Adrenal gland (tissue), 5 donors: Measurements from ENCODE around the gene OR8U1.

ENCODE experiments used
- POLR2A ChIP-seq, 2 donors: fragments of 450-650 bp; IDR thresholded peaks; one replicate each; pipeline ENCODE4 v1.6.1; 2017; ENCODE audit warnings: antibody characterized with exemption in 2 of 2, mild to moderate bottlenecking in 2 of 2, moderate library complexity in 1 of 2
- TF ChIP-seq, protein P1 (sequence below), 6 experiments: fragments of 450-650 bp in 4 of 6; fragments of 200-600 bp in 2 of 6; sonication (generic) in 1 of 6; IDR thresholded peaks; 1 replicate in 5 of 6; 2 replicates in 1 of 6; pipeline versions ENCODE4 v1.5.1 to v1.8.0; 2016 to 2021; ENCODE audit warnings: antibody characterized with exemption in 6 of 6, mild to moderate bottlenecking in 2 of 6, moderate library complexity in 1 of 6
- donor health status: DM: no; HTN: no; CAD: no.

- no peak for TF ChIP-seq POLR2A (IDR thresholded peaks at IDR 0.05)
- TF ChIP-seq, protein P1, sequence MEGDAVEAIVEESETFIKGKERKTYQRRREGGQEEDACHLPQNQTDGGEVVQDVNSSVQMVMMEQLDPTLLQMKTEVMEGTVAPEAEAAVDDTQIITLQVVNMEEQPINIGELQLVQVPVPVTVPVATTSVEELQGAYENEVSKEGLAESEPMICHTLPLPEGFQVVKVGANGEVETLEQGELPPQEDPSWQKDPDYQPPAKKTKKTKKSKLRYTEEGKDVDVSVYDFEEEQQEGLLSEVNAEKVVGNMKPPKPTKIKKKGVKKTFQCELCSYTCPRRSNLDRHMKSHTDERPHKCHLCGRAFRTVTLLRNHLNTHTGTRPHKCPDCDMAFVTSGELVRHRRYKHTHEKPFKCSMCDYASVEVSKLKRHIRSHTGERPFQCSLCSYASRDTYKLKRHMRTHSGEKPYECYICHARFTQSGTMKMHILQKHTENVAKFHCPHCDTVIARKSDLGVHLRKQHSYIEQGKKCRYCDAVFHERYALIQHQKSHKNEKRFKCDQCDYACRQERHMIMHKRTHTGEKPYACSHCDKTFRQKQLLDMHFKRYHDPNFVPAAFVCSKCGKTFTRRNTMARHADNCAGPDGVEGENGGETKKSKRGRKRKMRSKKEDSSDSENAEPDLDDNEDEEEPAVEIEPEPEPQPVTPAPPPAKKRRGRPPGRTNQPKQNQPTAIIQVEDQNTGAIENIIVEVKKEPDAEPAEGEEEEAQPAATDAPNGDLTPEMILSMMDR (IDR thresholded peaks at IDR 0.05) = no peak
Measured at GRCh38 chr11:56380120-56380519, 4.7 kb downstream of the OR8U1 start.
